NOMO-1 treated with dmso at 0.1 percent for 144 hours (cell line): ENCODE data around the gene SLC1A5.
"Not testable (repeated sequence)": the region's sequence is repeated elsewhere in the genome, so short reads cannot be mapped to it uniquely, and the experiment has no call there.

Source experiments
- DNase-seq: peaks from one replicate; lab custom pipeline; 2025; ENCODE audit not compliant: unreplicated experiment; lab: John Stamatoyannopoulos, UW

The SLC1A5 gene

GRCh38 chr19:46802152-46802551 is 13.8 kb upstream of the SLC1A5 start:
- DNase-seq, result no peak

- no peak for DNase-seq
Measured at GRCh38 chr19:46798713-46799112, 10.3 kb upstream of the SLC1A5 start.

DNA sequence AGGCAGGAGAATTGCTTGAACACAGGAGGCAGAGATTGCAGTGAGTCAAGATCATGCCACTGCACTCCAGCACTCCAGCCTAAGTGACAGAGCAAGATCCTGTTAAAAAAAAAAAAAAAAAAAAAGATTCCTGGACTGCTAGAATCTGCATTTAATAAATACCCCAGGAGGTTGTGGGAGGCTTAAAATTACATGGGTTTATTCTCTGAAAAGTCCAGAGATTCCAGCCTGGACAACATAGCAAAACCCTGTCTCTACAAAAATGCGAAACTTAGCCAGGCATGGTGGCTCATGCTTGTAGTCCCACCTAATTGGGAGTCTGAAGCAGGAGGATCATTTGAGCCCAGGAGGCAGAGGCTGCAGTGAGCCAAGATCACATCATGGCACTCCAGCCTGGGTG is 9.5 kb upstream of the SLC1A5 start:
- no peak for DNase-seq

GRCh38 chr19:46791944-46792343 is 3.5 kb upstream of the SLC1A5 start:
- DNase-seq, result no peak

DNA sequence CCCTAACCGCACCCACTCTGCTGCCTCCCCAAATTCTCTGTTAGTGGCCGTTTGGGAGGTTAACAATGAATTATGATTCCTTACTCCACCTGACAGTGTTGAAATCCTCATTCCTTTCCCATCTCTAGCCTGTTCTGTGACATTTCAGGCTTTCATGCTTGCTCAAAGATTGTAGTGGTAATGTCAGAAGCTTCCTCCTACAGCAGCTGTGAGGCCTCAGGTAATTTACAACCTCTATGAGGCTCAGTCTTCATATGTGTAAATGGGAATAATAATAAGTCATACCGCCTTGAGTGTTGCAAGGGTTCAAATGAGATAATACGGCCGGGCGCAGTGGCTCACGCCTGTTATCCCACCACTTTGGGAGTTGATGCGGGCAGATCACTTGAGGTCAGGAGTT is 977 bp upstream of the SLC1A5 start:
- no peak for DNase-seq

- no peak for DNase-seq
Measured at GRCh38 chr19:46788968-46789338, 559 bp upstream of the SLC1A5 start.

- no peak for DNase-seq
Measured at GRCh38 chr19:46787331-46788261, 798 bp downstream of the SLC1A5 start.

DNA sequence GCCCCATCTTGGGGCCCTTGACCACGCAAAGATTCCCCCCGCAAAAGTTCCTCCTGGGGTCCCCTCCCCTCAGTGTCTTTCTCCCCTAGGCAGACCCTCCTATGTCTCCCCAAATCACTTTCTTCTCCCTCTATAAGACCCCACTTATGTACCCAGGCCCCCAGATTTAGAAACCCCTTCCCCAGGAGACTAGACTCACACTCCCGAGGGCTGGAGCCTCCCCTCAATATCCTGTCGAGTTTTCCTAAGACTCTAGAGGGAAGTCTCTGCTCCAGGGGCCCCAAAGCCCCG is 1.4 kb downstream of the SLC1A5 start:
- DNase-seq, result no peak

DNA sequence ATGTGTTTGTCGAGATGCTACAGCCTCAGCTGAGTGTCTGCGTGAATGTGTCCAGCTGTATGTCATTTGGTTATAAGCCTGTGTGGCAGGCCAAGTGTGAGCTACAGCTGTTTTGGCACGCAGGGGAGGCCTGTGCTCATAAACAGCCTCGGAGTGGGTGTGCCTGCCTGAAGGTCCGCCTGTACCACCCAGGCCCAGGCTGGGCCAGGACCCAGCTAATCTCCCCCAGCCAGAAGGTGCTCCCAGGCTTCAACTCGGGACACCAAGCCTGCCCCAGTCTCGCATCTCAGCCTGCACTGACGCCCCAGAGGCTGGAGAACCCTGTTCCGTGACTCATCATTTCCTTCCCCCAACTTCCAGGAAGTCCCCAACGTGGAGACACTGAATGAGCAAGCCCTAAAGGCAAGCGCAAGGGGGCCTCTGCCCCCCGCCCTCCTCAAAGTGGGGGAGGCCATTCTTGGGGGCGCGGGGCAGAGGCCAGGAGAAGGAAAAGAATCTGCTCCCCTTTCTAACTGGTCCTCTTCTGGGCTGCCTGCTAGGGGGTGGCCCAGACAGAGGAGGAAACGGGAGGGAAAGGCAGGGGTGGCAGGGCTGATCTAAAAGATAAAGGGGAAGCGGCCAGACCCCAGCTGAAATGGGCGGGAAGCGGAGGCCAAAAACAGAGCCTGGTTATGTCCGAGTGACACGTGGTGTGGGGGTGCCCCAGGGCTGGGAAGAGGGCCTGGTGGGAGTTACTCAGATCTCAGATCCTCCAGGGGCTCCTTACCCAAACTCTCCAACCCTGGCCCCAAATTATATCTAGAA is 2.0 kb downstream of the SLC1A5 start:
- DNase-seq, result peak; percentile 92

DNA sequence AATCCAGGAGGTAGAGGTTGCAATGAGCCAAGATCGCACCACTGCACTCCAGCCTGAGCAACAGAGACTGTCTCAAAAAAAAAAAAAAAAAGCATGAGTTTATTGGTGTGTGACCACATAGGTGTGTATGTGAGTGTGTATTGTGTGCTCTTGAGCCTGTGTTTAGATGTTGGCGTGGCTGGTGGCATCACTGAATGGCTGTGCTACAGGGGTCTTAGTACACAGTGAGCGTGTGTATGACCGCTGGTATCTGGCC is 2.5 kb downstream of the SLC1A5 start:
- no peak for DNase-seq

DNA sequence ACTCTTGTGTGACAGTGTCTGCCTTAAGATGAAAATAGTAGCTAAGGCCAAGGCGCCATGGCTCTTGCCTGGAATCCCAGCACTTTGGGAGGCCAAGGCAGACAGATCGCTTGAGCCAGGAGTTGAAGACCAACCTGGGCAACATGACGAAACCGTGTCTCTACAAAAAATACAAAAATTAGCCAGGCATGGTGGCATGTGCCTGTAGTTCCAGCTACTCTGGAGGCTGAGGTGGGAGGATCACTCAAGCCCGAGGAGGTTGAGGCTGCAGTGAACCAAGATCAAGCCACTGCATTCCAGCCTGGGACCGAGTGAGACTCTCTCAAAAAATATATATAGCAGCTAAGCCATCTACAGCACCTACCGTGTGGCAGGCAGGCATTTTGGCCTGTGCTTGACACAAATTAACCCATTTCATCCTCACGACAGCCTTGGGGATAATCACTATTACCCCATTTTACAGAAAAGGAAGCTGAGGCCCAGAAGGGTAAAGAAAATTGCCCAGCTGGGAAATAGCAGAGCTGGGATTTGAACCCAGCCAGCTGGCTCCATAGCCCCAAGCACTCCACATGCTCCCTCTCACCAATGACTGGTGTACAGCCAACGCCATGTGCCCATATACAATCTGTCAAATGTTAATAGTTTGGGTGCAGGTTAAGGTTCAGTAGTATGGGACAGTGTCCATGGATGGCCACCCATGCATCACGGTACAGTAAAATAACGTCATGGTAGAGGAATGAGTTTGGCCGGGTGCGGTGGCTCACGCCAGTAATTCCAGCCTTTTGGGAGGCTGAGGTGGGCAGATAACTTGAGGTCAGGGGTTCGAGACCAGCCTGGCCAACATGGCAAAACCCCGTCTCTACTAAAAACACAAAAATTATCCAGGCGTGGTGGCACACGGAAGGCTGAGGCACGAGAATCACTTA is 3.1 kb downstream of the SLC1A5 start:
- no peak for DNase-seq

GRCh38 chr19:46784262-46785053 is 3.9 kb downstream of the SLC1A5 start:
- DNase-seq, result peak; percentile 85

DNA sequence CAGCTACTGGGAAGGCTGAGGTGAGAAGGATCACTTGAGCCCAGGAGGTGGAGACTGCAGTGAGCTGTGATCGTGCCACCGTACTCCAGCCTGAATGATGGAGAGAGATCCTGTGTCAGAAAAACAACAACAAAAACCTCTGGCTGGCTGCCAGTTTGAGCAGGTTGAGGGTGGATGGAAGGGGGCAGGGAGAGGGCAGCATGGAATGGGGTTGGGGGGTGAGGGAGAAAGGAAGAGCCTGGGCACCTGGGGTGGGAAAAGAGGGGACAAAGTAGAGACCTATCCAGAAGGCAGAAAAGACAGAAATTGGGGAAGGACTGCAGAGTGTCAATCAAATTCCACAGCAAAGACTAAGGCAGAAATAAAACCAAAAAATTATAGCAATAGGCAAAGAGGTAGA is 4.7 kb downstream of the SLC1A5 start:
- DNase-seq, result no peak

GRCh38 chr19:46782355-46783019 is 5.9 kb downstream of the SLC1A5 start:
- no peak for DNase-seq

- DNase-seq, result not testable (repeated sequence)
Measured at GRCh38 chr19:46777956-46778645, 10.3 kb downstream of the SLC1A5 start.

GRCh38 chr19:46776927-46777911 is 11.2 kb downstream of the SLC1A5 start:
- DNase-seq, result no peak

DNA sequence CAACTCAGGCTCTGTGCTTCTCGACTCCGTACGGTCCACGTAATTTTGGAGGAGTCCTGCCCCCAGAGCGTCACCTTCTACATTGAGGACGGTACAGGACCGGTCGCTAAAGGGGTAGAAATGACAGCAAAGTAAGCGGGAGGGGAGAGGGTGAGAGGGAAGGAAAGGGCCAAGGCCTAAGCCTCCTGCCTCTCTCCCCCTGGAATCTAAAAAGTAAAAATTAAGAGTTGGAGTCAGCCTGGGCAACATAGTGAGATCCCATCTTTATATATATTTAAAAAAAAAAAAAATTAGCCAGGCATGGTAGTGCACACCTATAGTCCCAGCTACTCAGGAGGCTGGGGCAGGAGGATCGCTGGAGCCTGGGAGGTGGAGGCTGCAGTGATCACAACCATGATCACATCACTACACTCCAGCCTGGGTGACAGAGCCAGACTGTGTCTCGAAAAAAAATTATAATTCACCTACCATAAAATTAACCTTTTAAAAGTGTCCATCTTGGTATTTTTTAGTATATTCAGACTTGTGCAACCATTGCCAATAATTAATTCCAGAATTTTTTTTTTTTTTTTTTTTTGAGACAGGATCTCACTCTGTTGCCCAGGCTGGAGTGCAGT is 12.6 kb downstream of the SLC1A5 start:
- DNase-seq, result no peak

DNA sequence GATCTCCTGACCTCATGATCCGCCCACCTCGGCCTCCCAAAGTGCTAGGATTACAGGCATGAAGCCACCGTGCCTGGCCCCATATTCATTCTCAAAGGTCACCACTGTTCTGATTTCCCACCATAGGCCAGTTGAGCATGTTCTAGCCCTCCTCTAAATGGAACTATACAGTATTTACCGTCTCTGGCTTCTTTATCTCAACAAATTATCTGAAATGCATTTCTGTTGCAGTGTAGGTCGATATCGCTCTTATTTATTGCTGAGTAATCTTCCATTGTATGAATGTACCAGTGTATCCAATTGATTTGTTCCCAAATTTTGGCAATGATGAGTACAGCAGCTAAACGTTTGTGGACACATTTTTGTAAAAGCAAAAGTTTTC is 15.4 kb downstream of the SLC1A5 start:
- DNase-seq, result no peak
